HG03139 (cell line): ENCODE results near the gene SPATA32.
"Not testable (repeated sequence)": the region's sequence is repeated elsewhere in the genome, so short reads cannot be mapped to it uniquely, and the experiment has no call there.

Source experiments
- ATAC-seq: cut with Tn5 transposase; IDR thresholded peaks from one replicate; pipeline ENCODE4 v1.9.1; 2021; ENCODE audit not compliant: unreplicated experiment

The SPATA32 gene

GRCh38 chr17:45261577-45262515 is at the start of gene SPATA32:
TSS of gene SPATA32 (minus strand) at chr17:45262094. CDS start at chr17:45262016, 78 bp downstream.
- no peak for ATAC-seq

- ATAC-seq, result no peak
These were observed 49.5 kb upstream of the SPATA32 start for GRCh38 chr17:45311401-45311759.

GRCh38 chr17:45310380-45311324 is 48.8 kb upstream of the SPATA32 start:
- ATAC-seq, result no peak

GRCh38 chr17:45309400-45309799 is 47.5 kb upstream of the SPATA32 start:
- ATAC-seq, result no peak

- no peak for ATAC-seq
These were observed 46.9 kb upstream of the SPATA32 start for GRCh38 chr17:45308840-45309239.

- no peak for ATAC-seq
These were observed 46.1 kb upstream of the SPATA32 start for GRCh38 chr17:45308016-45308365.

GRCh38 chr17:45307290-45308015 is 45.6 kb upstream of the SPATA32 start:
- ATAC-seq, result no peak

GRCh38 chr17:45306623-45307022 is 44.7 kb upstream of the SPATA32 start:
- ATAC-seq, result no peak

GRCh38 chr17:45306094-45306493 is 44.2 kb upstream of the SPATA32 start:
- ATAC-seq, result no peak

GRCh38 chr17:45305530-45306087 is 43.7 kb upstream of the SPATA32 start:
- no peak for ATAC-seq

GRCh38 chr17:45302649-45303173 is 40.8 kb upstream of the SPATA32 start:
- ATAC-seq, result no peak

GRCh38 chr17:45302220-45302619 is 40.3 kb upstream of the SPATA32 start:
- not testable (repeated sequence) for ATAC-seq

GRCh38 chr17:45301674-45302073 is 39.8 kb upstream of the SPATA32 start:
- ATAC-seq, result no peak

- ATAC-seq, result no peak
These were observed 38.3 kb upstream of the SPATA32 start for GRCh38 chr17:45300060-45300751.

- ATAC-seq, result no peak
These were observed 37.5 kb upstream of the SPATA32 start for GRCh38 chr17:45299361-45299760.

- ATAC-seq, result no peak
These were observed 36.8 kb upstream of the SPATA32 start for GRCh38 chr17:45298546-45299285.

GRCh38 chr17:45296833-45297124 is 34.9 kb upstream of the SPATA32 start:
- ATAC-seq, result no peak

GRCh38 chr17:45296003-45296832 is 34.3 kb upstream of the SPATA32 start:
- no peak for ATAC-seq

GRCh38 chr17:45294506-45294905 is 32.6 kb upstream of the SPATA32 start:
- no peak for ATAC-seq
